Measurements from ENCODE around the gene KCMF1. TPM values are rescaled to one million over a fixed set of nuclear protein-coding genes. Genes with fewer than 3 reads are reported as not detected.

The KCMF1 gene
- total RNA-seq, 4 donors from 2014 or later = 35.6 to 50.8 (median 44.5) TPM

- Histone ChIP-seq H3K27me3 (no peaks in the 10 kb centered on the region), H3K36me3 (peaks cover 0 to 1% (median 0%) of the 10 kb centered on the region in 3 donors), H3K27ac (peak overlapping the region; percentile 36 to 78 (median 72)), H3K4me3 (no peak overlapping the region), H3K4me1 (peaks cover 8 to 45% (median 24%) of the 10 kb centered on the region in 3 donors), H3K9me3 (no peaks in the 10 kb centered on the region)
- DNase-seq = no peak
- TF ChIP-seq POLR2A (IDR thresholded peaks at IDR 0.05) (no peak), CTCF (IDR thresholded peaks at IDR 0.05) (no peak)
- intact Hi-C loops (cut with DNase I) = no loop called here
- WGBS, 2 donors = 47 to 84% methylated on average over 7 to 10 of the region's 10 CpGs
Observed at GRCh38 chr2:84959095-84959565, 11.8 kb upstream of the KCMF1 start.

GRCh38 chr2:84959566-84960506 lies 11.1 kb upstream of the KCMF1 start:
- Histone ChIP-seq H3K9me3 (no peaks in the 10 kb centered on the region), H3K27me3 (no peaks in the 10 kb centered on the region), H3K4me3 (no peak overlapping the region), H3K36me3 (peaks cover 0 to 8% (median 0%) of the 10 kb centered on the region in 3 donors), H3K4me1 (peaks cover 8 to 52% (median 24%) of the 10 kb centered on the region in 3 donors), H3K27ac (peak overlapping the region in 3 of 4 donors; percentile 36 to 78 (median 73))
- intact Hi-C loops (cut with DNase I) = no loop called here
- WGBS, 2 donors = 36 to 48% methylated on average over 5 of the region's 5 CpGs
- no peak for TF ChIP-seq POLR2A (IDR thresholded peaks at IDR 0.05)
- no peak for TF ChIP-seq CTCF (IDR thresholded peaks at IDR 0.05)
- DNase-seq = no peak

GRCh38 chr2:84962917-84963316 lies 8.0 kb upstream of the KCMF1 start:
- H3K4me1 ChIP-seq = peaks cover 4 to 51% (median 20%) of the 10 kb centered on the region in 3 donors
- 89 to 97% methylated on average over 3 to 4 of the region's 4 CpGs for WGBS, 2 donors

GRCh38 chr2:84963323-84963691 lies 7.7 kb upstream of the KCMF1 start:
- Histone ChIP-seq H3K9me3 (no peaks in the 10 kb centered on the region), H3K27me3 (no peaks in the 10 kb centered on the region), H3K4me1 (peaks cover under 1 to 51% (median 20%) of the 10 kb centered on the region in 3 donors), H3K4me3 (no peak overlapping the region), H3K36me3 (peaks cover 0 to 32% (median 0%) of the 10 kb centered on the region in 3 donors), H3K27ac (no peak overlapping the region)
- no peak for DNase-seq
- no peak for TF ChIP-seq CTCF (IDR thresholded peaks at IDR 0.05)
- no peak for TF ChIP-seq POLR2A (IDR thresholded peaks at IDR 0.05)
- WGBS, 2 donors = 90 to 94% methylated on average over 2 of the region's 2 CpGs
- intact Hi-C loops (cut with DNase I) = no loop called here

More at GRCh38 chr2:84962917-84963316, 8.0 kb upstream of the KCMF1 start:
- no peak for DNase-seq
- Histone ChIP-seq H3K27me3 (no peaks in the 10 kb centered on the region), H3K9me3 (no peaks in the 10 kb centered on the region), H3K4me3 (no peak overlapping the region), H3K27ac (no peak overlapping the region), H3K36me3 (peaks cover 0 to 32% (median 0%) of the 10 kb centered on the region in 3 donors)
- intact Hi-C loops (cut with DNase I) = no loop called here
- TF ChIP-seq CTCF (IDR thresholded peaks at IDR 0.05) = no peak
- no peak for TF ChIP-seq POLR2A (IDR thresholded peaks at IDR 0.05)
